WERI-Rb-1 (cell line): ENCODE data around the gene CAMKMT.

Source experiments
- DNase-seq: peaks from one replicate; pipeline ENCODE4 v3.0.0-alpha.2; 2020
- H3K27ac ChIP-seq: fragments of 250-450 bp; sonication (Bioruptor Pico); 2 replicates; pipeline ENCODE4 v1.5.1; 2020; ENCODE audit warnings: mild to moderate bottlenecking, moderate library complexity
- H3K27me3 ChIP-seq: fragments of 250-450 bp; sonication (Bioruptor Pico); 2 replicates; pipeline ENCODE4 v1.5.1; 2021; ENCODE audit warnings: mild to moderate bottlenecking, low read depth, moderate library complexity; ENCODE audit not compliant: insufficient read depth, severe bottlenecking
- H3K36me3 ChIP-seq: fragments of 250-450 bp; sonication (Bioruptor Pico); 2 replicates; pipeline ENCODE4 v1.5.1; 2020; ENCODE audit warnings: mild to moderate bottlenecking, moderate library complexity
- H3K4me3 ChIP-seq: 2 replicates; pipeline ENCODE4 v1.5.1; 2011; ENCODE audit warnings: low read depth, mild to moderate bottlenecking, control low read depth, low read length
- H3K9me3 ChIP-seq: fragments of 250-450 bp; sonication (Bioruptor Pico); 2 replicates; pipeline ENCODE4 v1.5.1; 2021; ENCODE audit warnings: mild to moderate bottlenecking, moderate library complexity; ENCODE audit not compliant: severe bottlenecking
- CTCF ChIP-seq: IDR thresholded peaks from 2 replicates; pipeline ENCODE4 v1.5.1; 2011; ENCODE audit warnings: low read depth, mild to moderate bottlenecking, control low read depth, inconsistent platforms, low read length

Gene CAMKMT

DNA sequence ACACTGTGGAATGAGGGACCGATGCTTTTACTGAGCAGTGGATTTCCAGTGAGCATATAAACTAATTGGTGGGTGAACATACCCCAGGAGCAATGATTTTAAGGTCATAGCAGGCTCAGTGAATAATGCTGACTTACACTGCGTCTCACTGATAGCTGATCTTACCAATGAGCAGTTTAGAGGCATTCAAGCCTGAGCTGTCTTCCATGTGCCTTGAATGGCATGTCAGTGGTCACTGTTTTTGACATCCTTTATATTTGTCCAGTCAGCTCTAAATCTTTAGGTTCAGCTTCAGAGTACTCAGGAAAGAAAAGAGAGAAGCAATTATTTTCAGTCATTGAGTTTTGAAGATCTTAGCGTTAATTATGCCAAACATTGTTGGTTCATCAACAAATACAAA, 88.3 kb downstream of the CAMKMT start:
- no peak for TF ChIP-seq CTCF
- Histone ChIP-seq H3K36me3 (no peaks in the 10 kb centered on the region), H3K4me3 (no peak overlapping the region), H3K27ac (no peak overlapping the region), H3K9me3 (no peaks in the 10 kb centered on the region), H3K27me3 (no peaks in the 10 kb centered on the region)
- DNase-seq = no peak

DNA sequence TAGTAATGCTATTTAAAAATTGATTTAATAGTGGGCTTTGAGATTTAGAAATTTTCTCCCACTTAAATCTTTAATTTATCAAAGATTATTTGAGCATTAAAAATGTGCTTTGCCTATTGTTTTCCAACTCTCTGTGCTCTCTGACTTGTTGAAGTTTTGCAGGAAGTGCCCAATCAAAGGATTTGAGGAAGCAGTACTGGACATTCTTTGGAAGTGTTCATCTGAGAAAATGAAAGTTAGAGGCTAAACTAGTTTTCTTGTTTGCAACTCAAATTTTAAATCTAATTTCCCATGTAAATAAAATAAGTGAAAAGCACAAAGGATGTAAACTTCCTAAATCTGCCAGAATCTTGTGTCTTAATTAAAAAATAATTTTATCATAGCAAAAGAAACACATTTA, 89.1 kb downstream of the CAMKMT start:
- Histone ChIP-seq H3K36me3 (no peaks in the 10 kb centered on the region), H3K27me3 (no peaks in the 10 kb centered on the region), H3K27ac (no peak overlapping the region), H3K4me3 (no peak overlapping the region), H3K9me3 (no peaks in the 10 kb centered on the region)
- DNase-seq = no peak
- TF ChIP-seq CTCF = no peak

GRCh38 chr2:44452069-44452583, 90.4 kb downstream of the CAMKMT start:
- H3K4me3 ChIP-seq = no peak overlapping the region
- no peak overlapping the region for H3K27ac ChIP-seq
- no peaks in the 10 kb centered on the region for H3K9me3 ChIP-seq
- no peak for TF ChIP-seq CTCF
- DNase-seq = no peak
- no peaks in the 10 kb centered on the region for H3K27me3 ChIP-seq
- no peaks in the 10 kb centered on the region for H3K36me3 ChIP-seq

GRCh38 chr2:44453259-44453658, 91.5 kb downstream of the CAMKMT start:
- H3K27ac ChIP-seq = no peak overlapping the region
- no peak for DNase-seq
- H3K4me3 ChIP-seq = no peak overlapping the region
- H3K36me3 ChIP-seq = no peaks in the 10 kb centered on the region
- TF ChIP-seq CTCF = no peak
- H3K9me3 ChIP-seq = no peaks in the 10 kb centered on the region
- no peaks in the 10 kb centered on the region for H3K27me3 ChIP-seq

DNA sequence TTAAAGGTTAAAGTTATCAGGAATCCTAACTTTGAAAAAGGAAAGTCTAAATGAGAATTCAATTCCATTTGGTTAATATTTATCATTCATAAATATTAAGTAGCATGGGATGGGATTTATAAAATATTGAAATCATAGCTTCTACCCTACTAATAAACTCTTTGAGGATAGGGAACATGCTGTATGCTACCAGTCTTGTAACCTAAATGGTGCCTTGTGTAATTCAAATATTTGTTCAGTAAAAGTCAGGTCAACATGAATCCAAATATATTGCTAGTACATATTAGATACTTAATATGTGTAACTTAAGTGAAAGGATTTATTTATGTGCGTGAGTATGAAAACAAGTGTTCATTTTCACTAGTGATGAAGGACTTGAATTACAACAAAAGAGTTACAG, 94.1 kb downstream of the CAMKMT start:
- TF ChIP-seq CTCF = no peak
- H3K27ac ChIP-seq = no peak overlapping the region

GRCh38 chr2:44456946-44457345, 95.2 kb downstream of the CAMKMT start:
- H3K9me3 ChIP-seq = no peaks in the 10 kb centered on the region
- no peak for TF ChIP-seq CTCF

More for the DNA sequence above, 94.1 kb downstream of the CAMKMT start:
- no peaks in the 10 kb centered on the region for H3K9me3 ChIP-seq
- H3K36me3 ChIP-seq = no peaks in the 10 kb centered on the region
- H3K4me3 ChIP-seq = no peak overlapping the region
- DNase-seq = no peak
- H3K27me3 ChIP-seq = no peaks in the 10 kb centered on the region

More at GRCh38 chr2:44456946-44457345, 95.2 kb downstream of the CAMKMT start:
- Histone ChIP-seq H3K4me3 (no peak overlapping the region), H3K27ac (no peak overlapping the region), H3K27me3 (no peaks in the 10 kb centered on the region), H3K36me3 (no peaks in the 10 kb centered on the region)
- no peak for DNase-seq
